IPS DF 6.9 (cell line): ENCODE data around the gene CSNK1A1L.
"Not testable (repeated sequence)": the region's sequence is repeated elsewhere in the genome, so short reads cannot be mapped to it uniquely, and the experiment has no call there.

Source experiments
- DNase-seq: peaks from one replicate; pipeline ENCODE4 v3.0.0-alpha.2; 2013; ENCODE audit warnings: low read depth, low spot score
- H3K27ac ChIP-seq: one replicate; pipeline ENCODE4 v1.5.1; 2013; ENCODE audit warnings: low read length, control low read depth
- H3K27me3 ChIP-seq: 2 replicates; pipeline ENCODE4 v1.6.1; 2013; ENCODE audit warnings: mild to moderate bottlenecking, low read length; ENCODE audit not compliant: control insufficient read depth, insufficient read depth
- H3K36me3 ChIP-seq: 2 replicates; pipeline ENCODE4 v1.6.1; 2013; ENCODE audit warnings: low read length; ENCODE audit not compliant: control insufficient read depth, insufficient read depth
- H3K4me1 ChIP-seq: 2 replicates; pipeline ENCODE4 v1.6.1; 2013; ENCODE audit warnings: low read length; ENCODE audit not compliant: control insufficient read depth, insufficient read depth
- H3K4me3 ChIP-seq: 2 replicates; pipeline ENCODE4 v1.5.1; 2013; ENCODE audit warnings: mild to moderate bottlenecking, low read length
- H3K9me3 ChIP-seq: 2 replicates; pipeline ENCODE4 v1.6.1; 2013; ENCODE audit warnings: low read length, inconsistent platforms; ENCODE audit not compliant: control insufficient read depth, insufficient read depth
- WGBS: extraction: QIAGEN DNeasy Blood & Tissue Kit; methylation state at CpG from one replicate; pipeline ENCODE4 v1.1.7; 2013; ENCODE audit warnings: mixed read lengths, missing lambda C conversion rate; ENCODE audit not compliant: insufficient read length, insufficient coverage; 5-methylcytosine and 5-hydroxymethylcytosine counted together

The CSNK1A1L gene

DNA sequence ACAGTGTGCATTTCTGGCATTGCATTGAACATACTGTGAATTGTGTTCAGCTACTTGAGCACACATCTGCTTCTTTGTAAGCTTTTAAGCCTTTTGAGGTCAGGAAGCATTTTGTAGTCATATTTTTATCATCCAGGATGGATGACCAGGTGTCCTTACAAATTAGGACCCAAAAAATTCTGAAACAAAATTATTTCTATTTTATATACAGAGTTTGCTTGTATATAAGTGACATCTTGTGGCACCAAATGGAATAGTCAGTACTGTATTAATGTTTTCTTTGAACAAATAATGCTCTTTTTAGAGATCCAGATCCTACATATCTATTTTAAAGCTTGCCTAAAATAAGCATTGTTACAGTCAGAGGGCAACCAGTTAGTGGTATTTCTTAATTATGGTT, 36.5 kb downstream of the CSNK1A1L start:
- Histone ChIP-seq H3K36me3 (no peaks in the 10 kb centered on the region), H3K4me3 (no peak overlapping the region), H3K4me1 (no peaks in the 10 kb centered on the region), H3K27me3 (no peaks in the 10 kb centered on the region), H3K27ac (no peak overlapping the region), H3K9me3 (no peaks in the 10 kb centered on the region)
- no peak for DNase-seq

DNA sequence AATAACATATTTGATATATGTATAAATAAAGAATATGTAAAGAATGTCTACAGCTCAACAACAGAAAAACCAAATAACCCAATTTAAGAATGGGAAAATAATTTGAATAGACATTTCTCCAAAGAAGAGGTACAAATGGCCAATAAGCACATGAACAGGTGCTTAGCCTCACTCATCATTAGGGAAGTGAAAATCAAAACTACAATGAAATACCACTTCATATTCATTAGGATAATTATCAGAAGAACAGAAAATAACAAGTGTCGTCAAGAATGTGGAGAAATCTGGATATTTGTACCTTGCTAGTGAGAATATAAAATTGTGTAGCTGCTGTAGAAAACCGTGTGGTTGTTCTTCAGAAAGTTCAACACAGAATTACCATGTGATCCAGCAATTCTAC, 37.6 kb downstream of the CSNK1A1L start:
- WGBS, result no CpG with 5 or more reads among the region's 2 CpGs
- Histone ChIP-seq H3K4me3 (no peak overlapping the region), H3K4me1 (no peaks in the 10 kb centered on the region), H3K9me3 (no peaks in the 10 kb centered on the region), H3K27ac (no peak overlapping the region), H3K36me3 (no peaks in the 10 kb centered on the region), H3K27me3 (no peaks in the 10 kb centered on the region)
- no peak for DNase-seq

DNA sequence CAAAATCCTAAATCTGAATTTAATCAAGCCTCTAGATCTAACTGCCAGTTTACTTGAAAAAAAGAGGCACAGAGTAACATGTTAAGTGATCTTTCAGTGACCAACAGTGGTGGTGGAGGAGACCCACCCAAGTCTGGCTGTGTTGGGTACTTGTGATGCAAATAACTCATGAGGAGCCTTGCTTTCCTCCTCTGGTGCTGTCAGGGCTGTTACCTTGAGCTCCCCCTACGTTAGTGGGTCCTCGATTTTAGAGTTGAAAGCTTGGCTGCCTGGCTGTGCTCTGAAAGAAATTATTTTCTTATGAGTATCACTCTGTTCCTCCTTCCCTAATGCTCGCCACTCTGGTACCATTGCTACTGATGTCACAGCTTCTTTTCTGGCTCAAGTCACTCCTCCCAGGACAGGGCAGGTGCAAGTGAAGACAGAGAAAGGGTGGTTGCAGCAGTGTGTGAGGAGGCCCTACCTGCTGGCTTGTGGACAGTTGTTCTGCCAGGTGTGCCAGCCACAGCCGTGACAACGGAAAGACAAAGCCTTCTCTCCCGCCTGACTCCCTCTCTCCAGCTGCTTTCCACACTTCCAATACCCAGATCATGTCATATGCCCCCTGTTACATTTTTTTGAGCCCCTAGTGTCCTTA, 39.5 kb downstream of the CSNK1A1L start:
- H3K27me3 ChIP-seq, result no peaks in the 10 kb centered on the region
- no peak overlapping the region for H3K27ac ChIP-seq
- no peak for DNase-seq
- H3K4me3 ChIP-seq, result no peak overlapping the region
- no peaks in the 10 kb centered on the region for H3K9me3 ChIP-seq
- no CpG with 5 or more reads among the region's 6 CpGs for WGBS
- no peaks in the 10 kb centered on the region for H3K4me1 ChIP-seq
- H3K36me3 ChIP-seq, result no peaks in the 10 kb centered on the region

DNA sequence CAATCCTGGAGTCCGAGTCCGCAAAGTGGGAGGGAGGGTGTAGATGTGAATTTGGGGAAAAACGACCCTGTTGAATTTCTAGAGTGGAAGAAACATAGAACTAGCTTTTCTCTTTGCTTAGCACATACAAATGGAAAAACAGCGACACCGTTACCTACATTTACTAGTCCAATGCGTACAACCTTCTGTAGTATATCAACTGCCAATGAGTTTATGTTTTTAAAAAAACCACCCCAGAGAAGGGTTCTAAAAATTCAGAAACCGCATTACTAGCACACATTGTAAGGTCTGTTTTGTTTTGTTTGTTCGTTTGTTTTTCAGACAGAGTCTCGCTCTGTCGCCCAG, 45.6 kb downstream of the CSNK1A1L start:
- no peaks in the 10 kb centered on the region for H3K9me3 ChIP-seq
- no CpG with 5 or more reads among the region's 10 CpGs for whole genome bisulfite sequencing
- DNase-seq, result no peak
- no peak overlapping the region for H3K27ac ChIP-seq
- peaks cover 3% of the 10 kb centered on the region; the same call in 1 of the 2 replicates for H3K36me3 ChIP-seq
- H3K4me3 ChIP-seq, result peak overlapping the region; percentile 94; the same call in 1 of the 2 replicates
- no peaks in the 10 kb centered on the region for H3K27me3 ChIP-seq
- no peaks in the 10 kb centered on the region for H3K4me1 ChIP-seq

DNA sequence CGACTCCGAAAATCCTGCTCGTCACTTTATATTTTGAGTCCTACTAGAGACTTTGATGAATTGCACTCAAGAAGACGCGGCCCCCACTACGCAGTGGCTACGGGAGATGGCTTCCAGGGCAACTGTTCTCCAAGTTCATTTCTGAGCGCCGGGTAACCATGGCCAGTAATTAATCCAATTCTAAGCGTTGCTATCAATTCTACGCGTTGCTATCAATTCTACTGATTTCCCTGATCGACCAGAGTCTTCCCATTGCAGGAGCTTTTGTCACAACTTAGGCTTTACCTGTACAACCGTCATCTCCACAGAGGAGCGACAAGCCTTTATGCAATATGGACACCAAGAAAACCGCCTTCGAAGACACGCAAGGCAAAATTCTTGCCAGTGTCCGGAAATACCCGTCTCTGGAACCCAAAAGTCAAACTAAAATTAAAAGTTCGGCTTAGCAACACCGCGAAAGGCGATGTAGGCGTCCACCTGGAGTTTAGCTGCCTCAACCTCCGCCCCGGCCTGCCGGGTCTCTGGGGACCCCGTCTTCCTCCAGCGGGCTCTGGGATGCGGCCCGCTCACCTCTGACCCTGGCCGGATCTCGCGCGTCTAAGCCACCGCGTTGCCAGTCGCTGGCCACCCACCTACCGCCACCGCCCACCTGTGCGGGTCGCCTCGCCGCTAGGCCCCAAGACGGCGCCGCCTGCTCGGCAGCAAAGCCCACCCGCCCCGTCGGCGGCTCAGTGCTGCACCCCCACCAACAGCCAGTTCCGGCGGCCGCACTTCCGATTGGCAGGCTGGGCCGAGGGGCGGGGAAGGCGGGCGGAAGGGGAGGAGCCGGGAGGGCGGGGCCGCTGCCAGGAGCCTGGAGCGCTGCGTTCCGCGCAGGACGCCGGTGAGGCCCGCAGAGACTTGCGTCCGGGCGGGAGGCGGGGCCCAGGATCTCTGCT, 46.3 kb downstream of the CSNK1A1L start, which contains the start of gene SUPT20H:
SUPT20H (minus strand) TSS at position 779 of the 938 bp plus-strand sequence. CDS start 8,198 bp downstream, outside the sequence.
- Histone ChIP-seq H3K4me1 (no peaks in the 10 kb centered on the region), H3K27ac (no peak within 1 kb of the TSS), H3K4me3 (peak within 1 kb of the TSS; percentile 94), H3K36me3 (peaks cover 3% of the 10 kb centered on the region; the same call in 1 of the 2 replicates), H3K27me3 (no peaks in the 10 kb centered on the region), H3K9me3 (no peaks in the 10 kb centered on the region)
- peak; percentile 72 for DNase-seq
- whole genome bisulfite sequencing, result no CpG with 5 or more reads among the region's 75 CpGs

DNA sequence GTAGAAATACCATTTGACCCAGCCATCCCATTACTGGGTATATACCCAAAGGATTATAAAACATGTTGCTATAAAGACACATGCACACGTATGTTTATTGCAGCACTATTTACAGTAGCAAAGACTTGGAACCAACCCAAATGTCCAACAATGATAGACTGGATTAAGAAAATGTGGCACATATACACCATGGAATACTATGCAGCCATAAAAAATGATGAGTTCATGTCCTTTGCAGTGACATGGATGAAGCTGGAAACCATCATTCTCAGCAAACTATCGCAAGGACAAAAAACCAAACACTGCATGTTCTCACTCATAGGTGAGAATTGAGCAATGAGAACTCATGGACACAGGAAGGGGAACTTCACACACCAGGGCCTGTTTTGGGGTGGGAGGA, 49.2 kb downstream of the CSNK1A1L start:
- not testable (repeated sequence) for H3K9me3 ChIP-seq, DNase-seq, H3K27me3 ChIP-seq, H3K27ac ChIP-seq, H3K36me3 ChIP-seq, H3K4me1 ChIP-seq, H3K4me3 ChIP-seq
- WGBS, result no CpG with 5 or more reads among the region's 2 CpGs
